GM21825 (cell line): ENCODE results near the gene GLYATL1.
"Not testable (repeated sequence)": the region's sequence is repeated elsewhere in the genome, so short reads cannot be mapped to it uniquely, and the experiment has no call there.

ENCODE experiments used
- ATAC-seq: cut with Tn5 transposase; IDR thresholded peaks from one replicate; pipeline ENCODE4 v1.9.1; 2021; ENCODE audit warnings: mild to moderate bottlenecking, moderate library complexity; ENCODE audit not compliant: unreplicated experiment

GLYATL1 gene

DNA sequence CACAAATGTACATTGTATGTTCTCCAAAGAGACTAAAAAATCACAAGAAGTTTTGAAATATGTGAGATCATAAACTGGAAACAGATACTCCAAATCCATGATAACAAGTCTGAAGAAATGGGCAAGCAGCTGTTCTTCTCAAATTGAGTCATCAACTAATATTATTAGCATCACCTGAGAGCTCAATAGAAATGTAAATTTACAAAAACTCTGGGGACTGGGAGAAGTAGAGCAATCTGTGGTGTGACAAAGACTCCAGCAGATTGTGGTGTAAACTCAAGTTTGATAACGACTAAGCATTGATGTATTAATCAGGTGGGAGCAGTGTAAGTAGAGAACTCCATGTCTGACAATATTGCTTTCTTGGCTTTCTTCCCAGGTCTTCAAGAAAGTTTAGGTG lies 53.2 kb downstream of the GLYATL1 start:
- ATAC-seq, result no peak

DNA sequence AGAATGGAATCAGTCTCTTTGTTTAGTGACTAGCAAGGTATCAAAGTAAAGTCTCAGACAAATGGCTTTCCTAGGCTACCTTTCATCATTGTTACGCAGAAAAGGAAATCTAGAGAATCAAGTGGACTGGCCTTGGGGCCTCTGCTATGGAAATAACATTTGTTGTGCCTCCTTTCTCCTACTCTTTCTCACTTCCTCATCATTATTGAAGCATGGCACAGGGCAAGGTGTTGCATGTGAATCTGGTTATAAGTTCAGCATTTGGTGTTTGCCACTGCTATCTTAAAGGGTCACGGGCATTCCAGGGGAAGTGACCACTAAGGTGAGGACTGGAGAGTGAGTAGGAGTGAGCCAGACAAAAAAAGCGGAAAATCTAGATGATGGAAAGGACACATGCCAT lies 54.9 kb downstream of the GLYATL1 start:
- ATAC-seq, result no peak

DNA sequence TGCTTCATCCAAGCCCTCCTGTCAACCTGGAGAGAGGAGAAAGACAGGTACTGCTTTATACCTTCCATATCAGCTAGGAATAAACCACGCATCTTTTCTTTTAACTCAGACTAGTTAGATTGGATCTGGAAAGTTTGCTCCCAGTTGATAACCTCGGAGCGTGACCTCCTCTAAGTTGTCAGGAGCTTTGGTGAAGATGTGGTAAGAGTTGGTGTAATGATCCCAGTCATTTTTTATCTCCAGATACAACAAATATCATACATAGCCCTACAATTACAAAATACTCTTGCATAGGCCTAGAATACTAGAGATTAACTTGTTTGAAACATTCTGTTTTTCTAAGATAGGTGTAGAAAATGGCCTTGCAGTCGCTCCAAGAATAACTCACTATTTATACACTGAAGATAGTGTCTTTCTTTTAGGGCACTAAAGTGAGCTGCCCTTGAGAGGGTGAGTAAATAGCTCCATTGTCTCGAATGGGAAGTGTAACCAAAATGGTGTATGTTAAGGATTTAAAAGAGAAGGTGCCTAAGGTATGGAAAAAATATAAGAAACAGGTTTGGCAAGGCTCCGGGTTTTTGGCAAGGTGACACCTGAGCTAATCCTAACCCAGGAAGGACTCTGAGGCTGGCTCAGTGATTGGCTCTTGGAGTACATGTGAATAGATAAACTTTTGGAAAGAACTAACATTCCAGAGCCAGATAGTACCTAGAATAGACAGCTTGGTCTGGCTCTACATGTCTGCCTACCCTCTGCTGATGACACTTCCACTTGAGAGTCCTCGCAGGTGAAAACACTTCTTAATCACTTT lies 59.4 kb downstream of the GLYATL1 start:
- ATAC-seq, result peak; percentile 23

DNA sequence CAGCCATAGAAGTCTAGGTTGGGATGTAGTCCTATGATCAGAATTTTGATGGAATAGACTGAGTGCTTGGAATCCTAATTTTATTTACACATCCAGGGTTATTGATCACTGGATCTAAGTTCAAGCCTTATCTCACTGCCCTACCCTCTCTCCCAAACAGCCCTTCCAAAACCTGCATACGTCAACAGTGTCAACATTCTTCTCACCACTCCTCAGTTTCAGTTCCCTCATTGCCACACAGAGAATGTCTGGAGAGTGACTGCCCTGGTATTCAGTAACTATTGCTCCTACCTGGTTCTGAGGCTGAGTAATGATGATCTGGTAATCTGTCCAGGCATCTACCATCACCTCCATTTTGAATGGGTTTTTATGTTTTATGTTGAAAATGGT lies 60.0 kb downstream of the GLYATL1 start:
- peak; percentile 91 for ATAC-seq

DNA sequence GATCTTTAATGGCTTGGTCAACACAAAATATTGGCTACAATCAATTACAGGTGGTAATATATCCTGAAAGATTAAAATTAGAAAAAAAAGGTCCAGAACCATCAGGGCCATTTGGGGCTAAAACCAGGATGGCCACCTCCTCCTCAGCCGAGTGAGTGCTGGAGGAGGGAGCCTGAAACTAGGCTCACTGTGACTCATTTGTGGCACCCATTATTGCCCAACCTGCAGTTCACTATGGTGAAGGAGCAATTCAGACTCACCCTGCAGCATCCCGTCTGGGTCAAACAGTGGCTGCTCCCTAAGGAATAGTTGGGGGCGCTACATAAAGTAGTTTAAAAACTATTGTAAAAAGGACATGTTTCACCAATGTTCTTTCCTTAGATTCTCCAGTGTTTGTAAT lies 60.7 kb downstream of the GLYATL1 start:
- no peak for ATAC-seq

DNA sequence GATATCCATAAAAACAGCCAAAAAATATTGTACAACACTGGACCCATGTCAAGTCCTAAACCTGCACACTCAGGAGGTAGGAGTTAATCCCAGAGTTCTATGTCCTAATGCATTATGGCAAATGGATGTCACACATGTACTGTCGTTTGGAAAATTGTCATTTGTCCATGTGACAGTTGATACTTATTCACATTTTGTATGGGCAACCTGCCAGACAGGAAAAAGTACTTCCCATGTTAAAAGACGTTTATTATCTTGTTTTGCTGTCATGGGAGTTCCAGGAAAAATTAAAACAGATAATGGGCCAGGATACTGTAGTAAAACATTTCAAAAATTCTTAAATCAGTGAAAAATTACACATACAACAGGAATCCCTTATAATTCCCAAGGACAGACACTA lies 62.7 kb downstream of the GLYATL1 start:
- ATAC-seq, result not testable (repeated sequence)
